Smooth muscle cell (in vitro differentiated cells): Measurements from ENCODE around the gene ATE1. TPM values are rescaled to one million over a fixed set of nuclear protein-coding genes. Genes with fewer than 3 reads are reported as not detected.
"Not testable (repeated sequence)": the region's sequence is repeated elsewhere in the genome, so short reads cannot be mapped to it uniquely, and the experiment has no call there.

ENCODE experiments used
- DNase-seq: peaks from one replicate; lab custom pipeline; 2025; ENCODE audit not compliant: unreplicated experiment; lab: John Stamatoyannopoulos, UW
- H2AFZ ChIP-seq: fragments of 200-600 bp; sonication (generic); 2 replicates; pipeline ENCODE4 v1.6.0; 2016; ENCODE audit warnings: antibody characterized with exemption, low read depth, mild to moderate bottlenecking
- H3F3A ChIP-seq: fragments of 200-600 bp; sonication (generic); 2 replicates; pipeline ENCODE4 v1.6.0; 2017; ENCODE audit warnings: antibody characterized with exemption, low read depth
- H3K27ac ChIP-seq: fragments of 200-600 bp; sonication (generic); 2 replicates; pipeline ENCODE4 v1.5.1; 2016; ENCODE audit warnings: low read depth, mild to moderate bottlenecking
- H3K27me3 ChIP-seq: fragments of 200-600 bp; sonication (generic); 2 replicates; pipeline ENCODE4 v1.6.1; 2016; ENCODE audit warnings: low read depth, mild to moderate bottlenecking
- H3K36me3 ChIP-seq: fragments of 200-600 bp; sonication (generic); 2 replicates; pipeline ENCODE4 v1.5.1; 2016; ENCODE audit warnings: low read depth
- H3K4me1 ChIP-seq: fragments of 200-600 bp; sonication (generic); 2 replicates; pipeline ENCODE4 v1.5.1; 2016; ENCODE audit warnings: low read depth
- H3K4me2 ChIP-seq: fragments of 200-600 bp; sonication (generic); 2 replicates; pipeline ENCODE4 v1.6.0; 2016; ENCODE audit warnings: mild to moderate bottlenecking
- H3K4me3 ChIP-seq: fragments of 200-600 bp; sonication (generic); 2 replicates; pipeline ENCODE4 v1.5.1; 2016; ENCODE audit warnings: mild to moderate bottlenecking
- H3K79me2 ChIP-seq: fragments of 200-600 bp; sonication (generic); 2 replicates; pipeline ENCODE4 v1.6.0; 2016; ENCODE audit warnings: low read depth, mild to moderate bottlenecking
- H3K9ac ChIP-seq: fragments of 200-600 bp; sonication (generic); 2 replicates; pipeline ENCODE4 v1.6.0; 2016; ENCODE audit warnings: low read depth
- H3K9me3 ChIP-seq: fragments of 200-600 bp; sonication (generic); replicated peaks from 2 replicates; pipeline ENCODE4 v1.5.1; 2016; ENCODE audit warnings: low read depth
- H4K20me1 ChIP-seq: fragments of 200-600 bp; sonication (generic); 2 replicates; pipeline ENCODE4 v1.6.0; 2016; ENCODE audit warnings: low read depth
- WGBS: methylation state at CpG from one replicate; pipeline ENCODE4 v1.1.7; 2016; ENCODE audit warnings: low lambda C conversion rate; 5-methylcytosine and 5-hydroxymethylcytosine counted together
- polyA plus RNA-seq: library from polyadenylated mRNA; unstranded; fragments of >200 nt; fragmentation: Nextera tagmentation; extraction: Ambion mirVana; gene quantifications from 2 replicates; pipeline ENCODE4 v1.2.1, GENCODE V29; 2016
- total RNA-seq: library from RNA; depleted of rRNA; stranded (reverse); fragments of >200 nt; gene quantifications from 2 replicates; pipeline ENCODE4 v1.2.3, GENCODE V29; 2014
- TF ChIP-seq, protein P1 (sequence below): fragments of 200-600 bp; sonication (generic); IDR thresholded peaks from 2 replicates; pipeline ENCODE4 v1.5.1; 2017; ENCODE audit warnings: borderline replicate concordance, mild to moderate bottlenecking, antibody characterized with exemption; ENCODE audit not compliant: insufficient read depth, poor library complexity, severe bottlenecking

The ATE1 gene
- total and polyA plus RNA-seq, 2 experiments from 2014 or later: 9.1 to 20.7 TPM

DNA sequence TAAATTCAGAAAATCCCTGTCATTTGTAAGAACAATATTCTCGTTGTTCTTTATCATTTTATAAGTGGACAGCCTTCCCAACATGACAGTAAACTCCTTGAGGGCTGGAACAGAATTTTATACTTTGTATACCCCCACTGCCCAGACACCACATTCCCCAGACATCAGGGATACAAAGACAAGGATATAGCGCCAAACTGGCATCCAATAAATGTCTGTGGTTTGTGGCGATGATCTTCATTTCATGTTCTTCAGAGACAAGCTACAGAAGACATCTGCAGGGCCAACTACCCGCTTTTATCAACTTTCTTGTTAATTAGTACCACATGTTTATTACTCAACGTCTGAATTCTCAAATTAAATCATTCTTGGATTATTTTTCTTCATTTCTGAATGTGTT is 155.9 kb downstream of the ATE1 start:
- H3K27me3 ChIP-seq: no peaks in the 10 kb centered on the region
- DNase-seq: no peak
- H3K36me3 ChIP-seq: no peaks in the 10 kb centered on the region
- 6% methylated on average over 5 of the region's 5 CpGs for WGBS
- peak overlapping the region; percentile 46 for H3K4me2 ChIP-seq
- H3K9ac ChIP-seq: peak overlapping the region; percentile 37
- H4K20me1 ChIP-seq: no peaks in the 10 kb centered on the region
- no peak overlapping the region for H2AFZ ChIP-seq
- peak overlapping the region; percentile 91 for H3K27ac ChIP-seq
- peaks cover 28% of the 10 kb centered on the region for H3F3A ChIP-seq
- TF ChIP-seq, protein P1, sequence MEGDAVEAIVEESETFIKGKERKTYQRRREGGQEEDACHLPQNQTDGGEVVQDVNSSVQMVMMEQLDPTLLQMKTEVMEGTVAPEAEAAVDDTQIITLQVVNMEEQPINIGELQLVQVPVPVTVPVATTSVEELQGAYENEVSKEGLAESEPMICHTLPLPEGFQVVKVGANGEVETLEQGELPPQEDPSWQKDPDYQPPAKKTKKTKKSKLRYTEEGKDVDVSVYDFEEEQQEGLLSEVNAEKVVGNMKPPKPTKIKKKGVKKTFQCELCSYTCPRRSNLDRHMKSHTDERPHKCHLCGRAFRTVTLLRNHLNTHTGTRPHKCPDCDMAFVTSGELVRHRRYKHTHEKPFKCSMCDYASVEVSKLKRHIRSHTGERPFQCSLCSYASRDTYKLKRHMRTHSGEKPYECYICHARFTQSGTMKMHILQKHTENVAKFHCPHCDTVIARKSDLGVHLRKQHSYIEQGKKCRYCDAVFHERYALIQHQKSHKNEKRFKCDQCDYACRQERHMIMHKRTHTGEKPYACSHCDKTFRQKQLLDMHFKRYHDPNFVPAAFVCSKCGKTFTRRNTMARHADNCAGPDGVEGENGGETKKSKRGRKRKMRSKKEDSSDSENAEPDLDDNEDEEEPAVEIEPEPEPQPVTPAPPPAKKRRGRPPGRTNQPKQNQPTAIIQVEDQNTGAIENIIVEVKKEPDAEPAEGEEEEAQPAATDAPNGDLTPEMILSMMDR: no peak
- H3K4me3 ChIP-seq: no peak overlapping the region
- peaks cover 26% of the 10 kb centered on the region for H3K4me1 ChIP-seq
- H3K9me3 ChIP-seq: no peaks in the 10 kb centered on the region
- peaks cover 19% of the 10 kb centered on the region for H3K79me2 ChIP-seq

- no peak overlapping the region for H2AFZ ChIP-seq
- no peaks in the 10 kb centered on the region for H3K27me3 ChIP-seq
- TF ChIP-seq, protein P1: no peak
- peaks cover 33% of the 10 kb centered on the region for H3K79me2 ChIP-seq
- no peak for DNase-seq
- 60% methylated on average over 4 of the region's 4 CpGs for WGBS
- peak overlapping the region; percentile 69 for H3K27ac ChIP-seq
- H3K9me3 ChIP-seq: no peaks in the 10 kb centered on the region
- no peaks in the 10 kb centered on the region for H4K20me1 ChIP-seq
- no peak overlapping the region for H3K4me3 ChIP-seq
- no peaks in the 10 kb centered on the region for H3K36me3 ChIP-seq
- peaks cover 16% of the 10 kb centered on the region for H3K4me1 ChIP-seq
- peak overlapping the region; percentile 24 for H3K4me2 ChIP-seq
- H3F3A ChIP-seq: peaks cover 12% of the 10 kb centered on the region
- H3K9ac ChIP-seq: no peak overlapping the region
These were observed 161.4 kb downstream of the ATE1 start for GRCh38 chr10:121766426-121766825.

- Histone ChIP-seq H3K4me1 (peaks cover 11% of the 10 kb centered on the region), H3K4me2 (peak overlapping the region; percentile 24), H3K9ac (no peak overlapping the region), H3F3A (peaks cover 5% of the 10 kb centered on the region), H3K27me3 (no peaks in the 10 kb centered on the region), H4K20me1 (no peaks in the 10 kb centered on the region), H3K4me3 (no peak overlapping the region), H3K9me3 (peaks cover 2% of the 10 kb centered on the region), H3K27ac (peak overlapping the region; percentile 69), H2AFZ (no peak overlapping the region), H3K36me3 (no peaks in the 10 kb centered on the region), H3K79me2 (peaks cover 33% of the 10 kb centered on the region)
- TF ChIP-seq, protein P1: no peak
- WGBS: 55% methylated on average over 4 of the region's 4 CpGs
- no peak for DNase-seq
These were observed 162.6 kb downstream of the ATE1 start for GRCh38 chr10:121765204-121765603.

- peak overlapping the region; percentile 24 for H3K4me2 ChIP-seq
- H3K27me3 ChIP-seq: no peaks in the 10 kb centered on the region
- no peaks in the 10 kb centered on the region for H3K36me3 ChIP-seq
- peaks cover 7% of the 10 kb centered on the region for H3K9me3 ChIP-seq
- H3K27ac ChIP-seq: peak overlapping the region; percentile 69
- H4K20me1 ChIP-seq: no peaks in the 10 kb centered on the region
- H2AFZ ChIP-seq: no peak overlapping the region
- DNase-seq: no peak
- H3K79me2 ChIP-seq: peaks cover 33% of the 10 kb centered on the region
- TF ChIP-seq, protein P1: no peak
- no peak overlapping the region for H3K9ac ChIP-seq
- 81% methylated on average over 5 of the region's 5 CpGs for WGBS
- H3K4me3 ChIP-seq: no peak overlapping the region
- peaks cover 11% of the 10 kb centered on the region for H3K4me1 ChIP-seq
- no peaks in the 10 kb centered on the region for H3F3A ChIP-seq
These were observed 163.4 kb downstream of the ATE1 start for GRCh38 chr10:121764233-121764942.

DNA sequence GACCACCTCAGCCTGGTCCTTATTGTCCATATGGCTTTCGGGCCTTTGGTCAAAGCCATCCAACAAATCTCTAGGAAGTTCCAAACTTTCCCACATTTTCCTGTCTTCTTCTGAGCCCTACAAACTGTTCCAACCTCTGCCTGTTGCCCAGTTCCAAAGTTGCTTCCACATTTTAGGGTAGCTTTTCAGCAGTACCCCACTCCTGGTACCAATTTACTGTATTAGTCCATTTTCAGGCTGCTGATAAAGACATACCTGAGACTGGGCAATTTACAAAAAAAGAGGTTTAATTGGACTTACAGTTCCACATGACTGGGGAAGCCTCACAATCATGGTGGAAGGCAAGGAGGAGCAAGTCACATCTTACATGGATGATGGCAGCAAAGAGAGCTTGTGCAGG is 170.6 kb downstream of the ATE1 start:
- H3K4me3 ChIP-seq, H3K9ac ChIP-seq, H2AFZ ChIP-seq, DNase-seq, H3F3A ChIP-seq, H3K4me2 ChIP-seq, H4K20me1 ChIP-seq, H3K4me1 ChIP-seq, H3K27me3 ChIP-seq, H3K79me2 ChIP-seq, H3K27ac ChIP-seq: not testable (repeated sequence)
- WGBS: 100% methylated on average over 1 of the region's 1 CpG
- Histone ChIP-seq H3K36me3 (peaks cover 15% of the 10 kb centered on the region), H3K9me3 (peaks cover 16% of the 10 kb centered on the region)

- not testable (repeated sequence) for H3K4me1 ChIP-seq, H3K4me2 ChIP-seq, H3K79me2 ChIP-seq, H3K4me3 ChIP-seq, H3K27ac ChIP-seq, H3K9ac ChIP-seq, DNase-seq, H4K20me1 ChIP-seq, H3K27me3 ChIP-seq, H2AFZ ChIP-seq, H3F3A ChIP-seq
- WGBS: 98% methylated on average over 2 of the region's 2 CpGs
- peaks cover 15% of the 10 kb centered on the region for H3K36me3 ChIP-seq
- peaks cover 16% of the 10 kb centered on the region for H3K9me3 ChIP-seq
These were observed 172.3 kb downstream of the ATE1 start for GRCh38 chr10:121755496-121755895.
